ENCODE results near the gene IGFL1. TPM values are rescaled to one million over a fixed set of nuclear protein-coding genes. Genes with fewer than 3 reads are reported as not detected.

IGFL1 gene
- total RNA-seq, 1 experiment from 2014 or later: not detected

DNA sequence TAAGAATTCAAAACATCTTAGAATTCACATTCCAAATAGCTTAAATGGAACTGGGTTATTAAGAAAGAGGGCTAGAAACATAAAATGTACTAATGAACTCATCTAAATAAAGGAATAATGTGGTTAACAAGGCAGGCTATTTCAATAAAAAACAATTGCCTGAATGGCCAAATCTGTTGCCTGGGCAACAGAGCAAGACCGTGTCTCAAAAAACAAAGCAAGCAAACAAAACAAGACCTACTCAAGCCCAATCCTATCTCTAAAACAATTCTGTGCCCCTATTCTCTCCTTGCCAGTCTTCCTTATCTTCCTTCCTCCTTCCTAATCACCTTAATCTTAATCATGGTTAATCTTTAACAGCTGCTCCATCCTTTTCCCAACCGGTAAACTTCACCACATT, 12.1 kb downstream of the IGFL1 start:
- H3K4me2 ChIP-seq (ENCODE audit: low read length): no peak overlapping the region
- H3K9me2 ChIP-seq (ENCODE audit: insufficient read depth): no peaks in the 10 kb centered on the region
- no peaks in the 10 kb centered on the region for H3K36me3 ChIP-seq (ENCODE audit: control insufficient read depth in 1 of 2, insufficient read depth in 2 of 2, low read length in 2 of 2)
- peaks cover 66% of the 10 kb centered on the region for H3K27me3 ChIP-seq (ENCODE audit: insufficient read depth, low read length)
- ATAC-seq (no peak), DNase-seq (ENCODE audit: low read depth, low spot score) (no peak)
- no peak overlapping the region for H3K9ac ChIP-seq (ENCODE audit: low read length)
- intact Hi-C loops (cut with micrococcal nuclease): loop anchor here (2.0 kb wide), 1 partner anchor 15 kb away; no protein-coding TSS in a partner anchor
- no peak overlapping the region for H2AFZ ChIP-seq (ENCODE audit: low read depth, low read length, poor library complexity, severe bottlenecking)
- CTCF ChIA-PET: interaction anchor here (0.9 kb wide), 1 partner anchor 162 kb away, joined by 3 read pairs; no protein-coding TSS in a partner anchor
- H3K79me2 ChIP-seq (ENCODE audit: insufficient read depth, low read length): no peaks in the 10 kb centered on the region
- no peaks in the 10 kb centered on the region for H3K4me1 ChIP-seq (ENCODE audit: control insufficient read depth in 1 of 2, insufficient read depth in 2 of 2, low read length in 2 of 2)
- BruUV-seq (replicated peaks): no TSS peak
- TF ChIP-seq SP1 (IDR thresholded peaks at IDR 0.05; ENCODE audit: low read depth): no peak
- no peak for TF ChIP-seq TCF7L2 (IDR thresholded peaks at IDR 0.05; ENCODE audit: borderline replicate concordance, extremely low read depth, insufficient read depth, insufficient read length)
- TF ChIP-seq, protein P1, sequence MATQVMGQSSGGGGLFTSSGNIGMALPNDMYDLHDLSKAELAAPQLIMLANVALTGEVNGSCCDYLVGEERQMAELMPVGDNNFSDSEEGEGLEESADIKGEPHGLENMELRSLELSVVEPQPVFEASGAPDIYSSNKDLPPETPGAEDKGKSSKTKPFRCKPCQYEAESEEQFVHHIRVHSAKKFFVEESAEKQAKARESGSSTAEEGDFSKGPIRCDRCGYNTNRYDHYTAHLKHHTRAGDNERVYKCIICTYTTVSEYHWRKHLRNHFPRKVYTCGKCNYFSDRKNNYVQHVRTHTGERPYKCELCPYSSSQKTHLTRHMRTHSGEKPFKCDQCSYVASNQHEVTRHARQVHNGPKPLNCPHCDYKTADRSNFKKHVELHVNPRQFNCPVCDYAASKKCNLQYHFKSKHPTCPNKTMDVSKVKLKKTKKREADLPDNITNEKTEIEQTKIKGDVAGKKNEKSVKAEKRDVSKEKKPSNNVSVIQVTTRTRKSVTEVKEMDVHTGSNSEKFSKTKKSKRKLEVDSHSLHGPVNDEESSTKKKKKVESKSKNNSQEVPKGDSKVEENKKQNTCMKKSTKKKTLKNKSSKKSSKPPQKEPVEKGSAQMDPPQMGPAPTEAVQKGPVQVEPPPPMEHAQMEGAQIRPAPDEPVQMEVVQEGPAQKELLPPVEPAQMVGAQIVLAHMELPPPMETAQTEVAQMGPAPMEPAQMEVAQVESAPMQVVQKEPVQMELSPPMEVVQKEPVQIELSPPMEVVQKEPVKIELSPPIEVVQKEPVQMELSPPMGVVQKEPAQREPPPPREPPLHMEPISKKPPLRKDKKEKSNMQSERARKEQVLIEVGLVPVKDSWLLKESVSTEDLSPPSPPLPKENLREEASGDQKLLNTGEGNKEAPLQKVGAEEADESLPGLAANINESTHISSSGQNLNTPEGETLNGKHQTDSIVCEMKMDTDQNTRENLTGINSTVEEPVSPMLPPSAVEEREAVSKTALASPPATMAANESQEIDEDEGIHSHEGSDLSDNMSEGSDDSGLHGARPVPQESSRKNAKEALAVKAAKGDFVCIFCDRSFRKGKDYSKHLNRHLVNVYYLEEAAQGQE (IDR thresholded peaks at IDR 0.05; ENCODE audit: low read depth): no peak
- no peak for TF ChIP-seq CBX3 (IDR thresholded peaks at IDR 0.05; ENCODE audit: low read depth)
- no peak for TF ChIP-seq YY1 (IDR thresholded peaks at IDR 0.05; ENCODE audit: extremely low read depth, insufficient replicate concordance, low read depth, low read length)
- TF ChIP-seq, protein P2, sequence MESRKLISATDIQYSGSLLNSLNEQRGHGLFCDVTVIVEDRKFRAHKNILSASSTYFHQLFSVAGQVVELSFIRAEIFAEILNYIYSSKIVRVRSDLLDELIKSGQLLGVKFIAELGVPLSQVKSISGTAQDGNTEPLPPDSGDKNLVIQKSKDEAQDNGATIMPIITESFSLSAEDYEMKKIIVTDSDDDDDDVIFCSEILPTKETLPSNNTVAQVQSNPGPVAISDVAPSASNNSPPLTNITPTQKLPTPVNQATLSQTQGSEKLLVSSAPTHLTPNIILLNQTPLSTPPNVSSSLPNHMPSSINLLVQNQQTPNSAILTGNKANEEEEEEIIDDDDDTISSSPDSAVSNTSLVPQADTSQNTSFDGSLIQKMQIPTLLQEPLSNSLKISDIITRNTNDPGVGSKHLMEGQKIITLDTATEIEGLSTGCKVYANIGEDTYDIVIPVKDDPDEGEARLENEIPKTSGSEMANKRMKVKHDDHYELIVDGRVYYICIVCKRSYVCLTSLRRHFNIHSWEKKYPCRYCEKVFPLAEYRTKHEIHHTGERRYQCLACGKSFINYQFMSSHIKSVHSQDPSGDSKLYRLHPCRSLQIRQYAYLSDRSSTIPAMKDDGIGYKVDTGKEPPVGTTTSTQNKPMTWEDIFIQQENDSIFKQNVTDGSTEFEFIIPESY (IDR thresholded peaks at IDR 0.05; ENCODE audit: extremely low read depth, insufficient replicate concordance, low read length): no peak
- TF ChIP-seq ZNF274 (IDR thresholded peaks at IDR 0.05; ENCODE audit: low read depth, low read length): no peak
- no peak for TF ChIP-seq POLR2A (IDR thresholded peaks at IDR 0.05; ENCODE audit: borderline replicate concordance, extremely low read depth, insufficient read depth, insufficient read length)
- TF ChIP-seq, protein P3, sequence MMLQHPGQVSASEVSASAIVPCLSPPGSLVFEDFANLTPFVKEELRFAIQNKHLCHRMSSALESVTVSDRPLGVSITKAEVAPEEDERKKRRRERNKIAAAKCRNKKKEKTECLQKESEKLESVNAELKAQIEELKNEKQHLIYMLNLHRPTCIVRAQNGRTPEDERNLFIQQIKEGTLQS (IDR thresholded peaks at IDR 0.05): no peak
- no peak for TF ChIP-seq ELF1 (IDR thresholded peaks at IDR 0.05; ENCODE audit: borderline replicate concordance, low read depth)
- TF ChIP-seq, protein P4, sequence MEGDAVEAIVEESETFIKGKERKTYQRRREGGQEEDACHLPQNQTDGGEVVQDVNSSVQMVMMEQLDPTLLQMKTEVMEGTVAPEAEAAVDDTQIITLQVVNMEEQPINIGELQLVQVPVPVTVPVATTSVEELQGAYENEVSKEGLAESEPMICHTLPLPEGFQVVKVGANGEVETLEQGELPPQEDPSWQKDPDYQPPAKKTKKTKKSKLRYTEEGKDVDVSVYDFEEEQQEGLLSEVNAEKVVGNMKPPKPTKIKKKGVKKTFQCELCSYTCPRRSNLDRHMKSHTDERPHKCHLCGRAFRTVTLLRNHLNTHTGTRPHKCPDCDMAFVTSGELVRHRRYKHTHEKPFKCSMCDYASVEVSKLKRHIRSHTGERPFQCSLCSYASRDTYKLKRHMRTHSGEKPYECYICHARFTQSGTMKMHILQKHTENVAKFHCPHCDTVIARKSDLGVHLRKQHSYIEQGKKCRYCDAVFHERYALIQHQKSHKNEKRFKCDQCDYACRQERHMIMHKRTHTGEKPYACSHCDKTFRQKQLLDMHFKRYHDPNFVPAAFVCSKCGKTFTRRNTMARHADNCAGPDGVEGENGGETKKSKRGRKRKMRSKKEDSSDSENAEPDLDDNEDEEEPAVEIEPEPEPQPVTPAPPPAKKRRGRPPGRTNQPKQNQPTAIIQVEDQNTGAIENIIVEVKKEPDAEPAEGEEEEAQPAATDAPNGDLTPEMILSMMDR (IDR thresholded peaks at IDR 0.05 in 2 of 3, conservative IDR thresholded peaks at IDR 0.05 in 1 of 3; ENCODE audit: borderline replicate concordance in 1 of 3, insufficient read depth in 1 of 3, low read depth in 2 of 3, low read length in 2 of 3): no peak
- no peak for TF ChIP-seq CEBPB (IDR thresholded peaks at IDR 0.05; ENCODE audit: low read depth)
- TF ChIP-seq EGR1 (IDR thresholded peaks at IDR 0.05; ENCODE audit: low read depth): no peak
- no peak for TF ChIP-seq POLR2AphosphoS5 (IDR thresholded peaks at IDR 0.05; ENCODE audit: low read depth, low read length)
- TF ChIP-seq SRF (IDR thresholded peaks at IDR 0.05; ENCODE audit: low read depth): no peak
- no peak for TF ChIP-seq FOSL1 (IDR thresholded peaks at IDR 0.05; ENCODE audit: low read depth)
- H3K4me3 ChIP-seq (replicated peaks in 1 of 2; ENCODE audit: low read depth in 1 of 2, low read length in 2 of 2): no peak overlapping the region
- no peaks in the 10 kb centered on the region; the same call in 1 of the 2 replicates for H4K20me1 ChIP-seq (ENCODE audit: insufficient read depth)
- H3K9me3 ChIP-seq (ENCODE audit: control insufficient read depth in 1 of 2, insufficient read depth in 1 of 2, low read depth in 1 of 2, low read length in 2 of 2): no peaks in the 10 kb centered on the region
- no peak overlapping the region for H3K27ac ChIP-seq (ENCODE audit: low read depth, low read length)
- POLR2A ChIA-PET: no interaction called here
- RAD21 ChIA-PET (ENCODE audit: low non-redundant PET in 1 of 2, low total read pairs in 2 of 2, uncharacterized antibody in 2 of 2, unreplicated experiment in 2 of 2): no interaction called here
